ENCODE data around the gene VPREB3.

The VPREB3 gene

DNA sequence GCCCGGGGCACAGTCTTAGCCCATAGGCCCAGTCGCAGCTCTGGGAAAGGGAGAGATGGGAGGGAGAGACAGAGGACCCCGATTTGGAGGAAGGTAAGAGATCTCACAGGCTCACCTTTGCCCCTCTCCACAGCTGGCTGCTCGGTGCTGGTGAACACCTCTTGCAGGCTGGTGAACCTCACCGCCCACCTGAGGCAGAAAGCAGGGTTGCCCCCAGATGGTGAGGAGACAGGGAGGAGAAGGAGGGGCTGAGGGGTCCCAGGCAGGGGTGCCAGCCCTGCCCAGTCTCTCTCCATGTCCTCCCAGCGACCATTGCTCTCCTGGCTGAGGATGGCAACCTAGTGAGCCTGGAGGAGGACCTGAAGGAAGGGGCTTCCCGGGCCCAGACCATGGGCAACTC lies 9.7 kb upstream of the VPREB3 start:
- Histone ChIP-seq H3K4me2 (ENCODE audit: low read length) (no peak overlapping the region), H3K4me1 (ENCODE audit: low read length) (peaks cover 13% of the 10 kb centered on the region), H3K79me2 (ENCODE audit: low read length) (peaks cover 27% of the 10 kb centered on the region), H4K20me1 (ENCODE audit: insufficient read depth, low read length) (peaks cover 12% of the 10 kb centered on the region), H3K27me3 (ENCODE audit: low read depth, low read length) (no peaks in the 10 kb centered on the region), H2AFZ (ENCODE audit: low read depth, low read length) (no peak overlapping the region), H3K9ac (ENCODE audit: low read length) (no peak overlapping the region), H3K27ac (ENCODE audit: low read length) (no peak overlapping the region), H3K9me3 (ENCODE audit: insufficient read depth, low read length) (no peaks in the 10 kb centered on the region), H3K4me3 (ENCODE audit: low read length) (no peak overlapping the region), H3K36me3 (replicated peaks; ENCODE audit: low read depth, low read length) (peaks cover 27% of the 10 kb centered on the region)
- no peak for TF ChIP-seq EZH2phosphoT487 (IDR thresholded peaks at IDR 0.05; ENCODE audit: low read depth)
- TF ChIP-seq, protein P1, sequence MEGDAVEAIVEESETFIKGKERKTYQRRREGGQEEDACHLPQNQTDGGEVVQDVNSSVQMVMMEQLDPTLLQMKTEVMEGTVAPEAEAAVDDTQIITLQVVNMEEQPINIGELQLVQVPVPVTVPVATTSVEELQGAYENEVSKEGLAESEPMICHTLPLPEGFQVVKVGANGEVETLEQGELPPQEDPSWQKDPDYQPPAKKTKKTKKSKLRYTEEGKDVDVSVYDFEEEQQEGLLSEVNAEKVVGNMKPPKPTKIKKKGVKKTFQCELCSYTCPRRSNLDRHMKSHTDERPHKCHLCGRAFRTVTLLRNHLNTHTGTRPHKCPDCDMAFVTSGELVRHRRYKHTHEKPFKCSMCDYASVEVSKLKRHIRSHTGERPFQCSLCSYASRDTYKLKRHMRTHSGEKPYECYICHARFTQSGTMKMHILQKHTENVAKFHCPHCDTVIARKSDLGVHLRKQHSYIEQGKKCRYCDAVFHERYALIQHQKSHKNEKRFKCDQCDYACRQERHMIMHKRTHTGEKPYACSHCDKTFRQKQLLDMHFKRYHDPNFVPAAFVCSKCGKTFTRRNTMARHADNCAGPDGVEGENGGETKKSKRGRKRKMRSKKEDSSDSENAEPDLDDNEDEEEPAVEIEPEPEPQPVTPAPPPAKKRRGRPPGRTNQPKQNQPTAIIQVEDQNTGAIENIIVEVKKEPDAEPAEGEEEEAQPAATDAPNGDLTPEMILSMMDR (IDR thresholded peaks at IDR 0.05; ENCODE audit: low read depth, low read length) = no peak

DNA sequence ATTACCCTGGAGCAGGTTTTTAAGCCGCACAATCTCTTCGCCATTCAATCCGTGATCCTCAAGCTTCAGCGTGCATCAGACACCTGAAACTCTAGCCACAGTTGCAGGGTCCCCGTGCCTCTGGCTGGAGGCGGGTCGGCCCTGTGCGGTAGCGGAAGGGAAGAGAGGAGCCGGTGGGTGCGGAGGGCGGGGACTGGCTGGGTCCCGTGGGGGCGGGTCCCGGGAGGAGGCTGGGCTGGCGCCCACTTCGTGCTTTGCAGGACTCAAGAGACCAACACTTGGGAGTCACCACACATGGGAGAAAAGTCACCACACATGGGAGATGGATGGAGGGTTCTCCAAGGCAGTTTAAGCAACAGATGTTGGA lies 9.3 kb upstream of the VPREB3 start:
- Histone ChIP-seq H3K4me3 (ENCODE audit: low read length) (no peak overlapping the region), H3K9ac (ENCODE audit: low read length) (no peak overlapping the region), H2AFZ (ENCODE audit: low read depth, low read length) (no peak overlapping the region), H3K27me3 (ENCODE audit: low read depth, low read length) (no peaks in the 10 kb centered on the region), H3K36me3 (replicated peaks; ENCODE audit: low read depth, low read length) (peaks cover 27% of the 10 kb centered on the region), H3K79me2 (ENCODE audit: low read length) (peaks cover 27% of the 10 kb centered on the region), H4K20me1 (ENCODE audit: insufficient read depth, low read length) (peaks cover 12% of the 10 kb centered on the region), H3K9me3 (ENCODE audit: insufficient read depth, low read length) (no peaks in the 10 kb centered on the region), H3K4me1 (ENCODE audit: low read length) (peaks cover 9% of the 10 kb centered on the region), H3K27ac (ENCODE audit: low read length) (no peak overlapping the region), H3K4me2 (ENCODE audit: low read length) (no peak overlapping the region)
- TF ChIP-seq EZH2phosphoT487 (IDR thresholded peaks at IDR 0.05; ENCODE audit: low read depth) = no peak
- TF ChIP-seq, protein P1 (IDR thresholded peaks at IDR 0.05; ENCODE audit: low read depth, low read length) = no peak

DNA sequence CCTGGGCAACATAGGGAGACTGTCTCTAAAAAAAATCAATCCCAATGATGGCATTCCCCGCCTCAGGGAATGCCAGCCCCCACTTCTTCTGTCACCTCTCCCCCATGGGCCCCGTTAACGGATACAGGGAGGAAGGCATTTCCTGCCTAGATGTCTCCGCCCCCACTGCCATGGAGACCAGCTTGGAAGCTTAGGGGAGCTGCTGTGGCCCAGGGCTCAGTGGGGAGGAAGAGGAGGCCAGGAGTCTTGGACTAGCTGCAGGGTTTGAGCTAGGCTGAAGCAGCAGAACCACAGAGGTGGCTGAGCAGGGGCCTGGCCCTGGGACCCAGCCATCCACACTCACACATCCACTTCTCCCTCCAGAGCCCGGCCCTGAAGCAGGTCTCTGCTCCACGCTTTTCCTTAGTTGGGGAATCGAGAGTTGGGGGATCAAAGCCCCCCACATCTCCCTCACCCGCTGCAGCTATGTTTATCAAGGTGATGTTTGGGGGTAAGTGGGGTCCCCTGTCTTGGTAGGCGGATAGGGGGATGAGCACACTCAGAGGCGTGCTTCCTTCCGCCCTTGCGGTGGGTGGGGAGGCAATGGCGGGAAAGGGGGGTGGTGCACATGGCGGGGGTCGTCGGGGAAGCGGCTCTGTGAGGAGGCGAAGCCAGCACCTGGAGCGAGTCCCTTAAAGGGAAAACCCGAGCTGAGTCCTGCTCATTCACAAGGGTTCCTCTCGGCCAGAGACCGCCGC lies 8.8 kb upstream of the VPREB3 start, which contains the start of gene C22orf15:
TSS of gene C22orf15 (plus strand) at position 149 of the 737 bp plus-strand sequence. CDS start at position 466, 317 bp downstream.
- peaks cover 27% of the 10 kb centered on the region for H3K36me3 ChIP-seq (replicated peaks; ENCODE audit: low read depth, low read length)
- TF ChIP-seq EZH2phosphoT487 (IDR thresholded peaks at IDR 0.05; ENCODE audit: low read depth) = no peak
- TF ChIP-seq, protein P1 (IDR thresholded peaks at IDR 0.05; ENCODE audit: low read depth, low read length) = no peak
- H3K4me1 ChIP-seq (ENCODE audit: low read length) = peaks cover 4% of the 10 kb centered on the region
- no peak within 1 kb of the TSS for H3K27ac ChIP-seq (ENCODE audit: low read length)
- H2AFZ ChIP-seq (ENCODE audit: low read depth, low read length) = no peak within 1 kb of the TSS
- no peaks in the 10 kb centered on the region for H3K9me3 ChIP-seq (ENCODE audit: insufficient read depth, low read length)
- peaks cover 25% of the 10 kb centered on the region for H3K79me2 ChIP-seq (ENCODE audit: low read length)
- no peak within 1 kb of the TSS for H3K4me3 ChIP-seq (ENCODE audit: low read length)
- no peak within 1 kb of the TSS for H3K9ac ChIP-seq (ENCODE audit: low read length)
- no peak within 1 kb of the TSS for H3K4me2 ChIP-seq (ENCODE audit: low read length)
- H3K27me3 ChIP-seq (ENCODE audit: low read depth, low read length) = no peaks in the 10 kb centered on the region
- H4K20me1 ChIP-seq (ENCODE audit: insufficient read depth, low read length) = peaks cover 12% of the 10 kb centered on the region

DNA sequence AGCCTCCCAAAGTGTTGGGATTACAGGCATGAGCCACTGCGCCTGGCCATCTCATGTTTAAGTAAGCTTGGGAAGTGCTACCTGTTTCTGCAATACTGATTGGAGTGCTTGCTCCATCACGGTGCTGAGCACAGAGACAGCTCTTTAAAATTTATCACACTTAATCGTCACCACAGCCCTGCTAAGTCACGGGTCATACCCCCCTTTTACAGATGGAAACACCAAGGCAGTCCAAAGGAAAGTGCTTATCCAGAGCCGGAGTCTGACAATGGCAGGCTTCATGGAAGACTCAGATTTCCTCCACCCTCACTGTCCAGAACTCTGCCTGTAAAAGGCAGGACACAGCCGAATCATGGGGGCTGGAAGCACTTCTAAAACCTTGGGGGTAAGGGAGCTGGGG lies 5.8 kb upstream of the VPREB3 start:
- H3K9ac ChIP-seq (ENCODE audit: low read length) = no peak overlapping the region
- H3K4me2 ChIP-seq (ENCODE audit: low read length) = no peak overlapping the region
- peaks cover 8% of the 10 kb centered on the region for H4K20me1 ChIP-seq (ENCODE audit: insufficient read depth, low read length)
- no peaks in the 10 kb centered on the region for H3K4me1 ChIP-seq (ENCODE audit: low read length)
- peaks cover under 1% of the 10 kb centered on the region; the same call in 1 of the 2 replicates for H3K79me2 ChIP-seq (ENCODE audit: low read length)
- H2AFZ ChIP-seq (ENCODE audit: low read depth, low read length) = no peak overlapping the region
- no peak overlapping the region for H3K4me3 ChIP-seq (ENCODE audit: low read length)
- no peaks in the 10 kb centered on the region for H3K9me3 ChIP-seq (ENCODE audit: insufficient read depth, low read length)
- no peak overlapping the region for H3K27ac ChIP-seq (ENCODE audit: low read length)
- H3K36me3 ChIP-seq (replicated peaks; ENCODE audit: low read depth, low read length) = peaks cover 18% of the 10 kb centered on the region
- no peak for TF ChIP-seq EZH2phosphoT487 (IDR thresholded peaks at IDR 0.05; ENCODE audit: low read depth)
- TF ChIP-seq, protein P1 (IDR thresholded peaks at IDR 0.05; ENCODE audit: low read depth, low read length) = no peak
- H3K27me3 ChIP-seq (ENCODE audit: low read depth, low read length) = no peaks in the 10 kb centered on the region
